K562 (cell line): ENCODE results near the gene NPY2R. TPM values are rescaled to one million over a fixed set of nuclear protein-coding genes. Genes with fewer than 3 reads are reported as not detected.

ENCODE experiments used
- ATAC-seq: fragments of 200-7000 bp; cut with Tn5 transposase; 3 replicates; pipeline ENCODE4 v1.9.1; 2020; ENCODE audit warnings: moderate library complexity
- BruUV-seq: library from RNA; stranded (reverse); fragments of 400-500 nt; replicated peaks from 2 replicates; lab custom pipeline; 2021; lab: Mats Ljungman, UMichigan
- CTCF ChIA-PET: fragments of 300-600 bp; formaldehyde crosslinking; extraction: SDS; loops from one replicate; lab custom pipeline; 2021; ENCODE audit warnings: low intra/inter-chr PET ratio; lab: Yijun Ruan, JAX
- POLR2A ChIA-PET: fragments of 300-600, 350-650 bp; sonication (Branson Sonifier 250); formaldehyde crosslinking; extraction: SDS; loops from one replicate; lab custom pipeline; 2021; ENCODE audit warnings: antibody characterized with exemption, inconsistent platforms; lab: Yijun Ruan, JAX
- DNase-seq, 4 experiments: peaks; one replicate each; pipeline versions ENCODE4 v3.0.0 to v3.0.0-alpha.2; 2011 to 2018; ENCODE audit warnings: low spot score in 3 of 4, mixed read lengths in 3 of 4; ENCODE audit errors: extremely low read depth in 1 of 4
- FAIRE-seq: peaks from 2 replicates; lab custom pipeline; 2011; peaks lifted over from hg19 to GRCh38; lab: Jason Lieb, UNC
- H2AFZ ChIP-seq: 2 replicates; pipeline ENCODE4 v1.6.0; 2011; ENCODE audit warnings: low read depth, low read length, control low read depth, inconsistent platforms
- H3K27ac ChIP-seq: fragments of 200-600 bp; 3 replicates; pipeline ENCODE4 v1.8.0; 2011; ENCODE audit warnings: low read depth, mild to moderate bottlenecking, control low read depth, inconsistent platforms, low read length, moderate library complexity, mixed read lengths; ENCODE audit errors: extremely low read depth
- H3K27me3 ChIP-seq, 2 experiments: fragments of 300-600 bp in 1 of 2; 2 replicates in 1 of 2; 3 replicates in 1 of 2; pipeline versions ENCODE4 v1.6.0 to v1.8.0; 2011; ENCODE audit warnings: inconsistent platforms in 2 of 2, low read length in 2 of 2, mild to moderate bottlenecking in 1 of 2, mixed read lengths in 1 of 2, moderate library complexity in 1 of 2; ENCODE audit not compliant: control insufficient read depth in 2 of 2, insufficient read depth in 2 of 2
- H3K36me3 ChIP-seq: fragments of 300-600 bp; 3 replicates; pipeline ENCODE4 v1.8.0; 2011; ENCODE audit warnings: mild to moderate bottlenecking, low read length, inconsistent platforms; ENCODE audit not compliant: control insufficient read depth, insufficient read depth
- H3K4me1 ChIP-seq, 2 experiments: fragments of 200-600 bp in 1 of 2; replicated peaks in 1 of 2; 2 replicates in 1 of 2; 3 replicates in 1 of 2; pipeline versions ENCODE4 v1.5.1 to v1.8.0; 2011; ENCODE audit warnings: inconsistent platforms in 2 of 2, low read length in 2 of 2, mild to moderate bottlenecking in 1 of 2, mixed read lengths in 1 of 2, moderate library complexity in 1 of 2; ENCODE audit not compliant: control insufficient read depth in 2 of 2, insufficient read depth in 2 of 2
- H3K4me2 ChIP-seq: 2 replicates; pipeline ENCODE4 v1.6.1; 2011; ENCODE audit warnings: low read length, control low read depth, inconsistent platforms, mixed read lengths; ENCODE audit not compliant: insufficient read depth
- H3K4me3 ChIP-seq: fragments of 200-600 bp; sonication (generic), shearing (Covaris generic); 2 replicates; pipeline ENCODE4 v1.5.1; 2016; ENCODE audit warnings: control low read depth, inconsistent platforms
- H3K79me2 ChIP-seq: fragments of 200-600 bp; 3 replicates; pipeline ENCODE4 v1.8.0; 2011; ENCODE audit warnings: low read length, inconsistent platforms; ENCODE audit not compliant: control insufficient read depth, insufficient read depth
- H3K9ac ChIP-seq, 2 experiments: 2 replicates each; pipeline versions ENCODE4 v1.6.0 to v1.6.1; 2011; ENCODE audit warnings: low read depth in 2 of 2, low read length in 2 of 2, control low read depth in 1 of 2, inconsistent platforms in 1 of 2, mild to moderate bottlenecking in 1 of 2, mixed read lengths in 1 of 2; ENCODE audit not compliant: insufficient read depth in 1 of 2
- H3K9me1 ChIP-seq: one replicate; pipeline ENCODE4 v1.6.0; 2011; ENCODE audit warnings: inconsistent platforms, mild to moderate bottlenecking, low read length, moderate library complexity; ENCODE audit not compliant: control insufficient read depth, insufficient read depth
- H3K9me3 ChIP-seq: replicated peaks from 2 replicates; pipeline ENCODE4 v1.5.1; 2011; ENCODE audit warnings: low read depth, low read length, inconsistent platforms; ENCODE audit not compliant: control insufficient read depth, insufficient read depth
- H4K20me1 ChIP-seq: replicated peaks from 2 replicates; pipeline ENCODE4 v1.6.1; 2011; ENCODE audit warnings: low read length, inconsistent platforms, mixed read lengths; ENCODE audit not compliant: control insufficient read depth, insufficient read depth
- BRD9 ChIP-seq: fragments of 450-650 bp; IDR thresholded peaks from 2 replicates; pipeline ENCODE4 v1.6.1; 2018; ENCODE audit warnings: low read depth; ENCODE audit not compliant: partially characterized antibody
- CBFA2T2 ChIP-seq: fragments of 450-650 bp; conservative IDR thresholded peaks from 2 replicates; pipeline ENCODE4 v1.6.1; 2017; ENCODE audit warnings: mild to moderate bottlenecking
- CBFA2T3 ChIP-seq: fragments of 450-650 bp; IDR thresholded peaks from 2 replicates; pipeline ENCODE4 v1.6.1; 2017
- CBX5 ChIP-seq: IDR thresholded peaks from 2 replicates; pipeline ENCODE4 v1.6.1; 2014; ENCODE audit warnings: low read depth, borderline replicate concordance
- CHD4 ChIP-seq: fragments of 200-600 bp; sonication (generic); IDR thresholded peaks from 3 replicates; pipeline ENCODE4 v1.6.1; 2012; ENCODE audit warnings: low read depth, mild to moderate bottlenecking, mixed read lengths, low read length, inconsistent platforms; ENCODE audit not compliant: insufficient read depth, insufficient replicate concordance, poor library complexity, severe bottlenecking
- KAT7 ChIP-seq: sonication (generic); formaldehyde crosslinking; IDR thresholded peaks from 2 replicates; pipeline ENCODE4 v1.8.0; 2022; ENCODE audit warnings: missing genetic modification reagents, mild to moderate bottlenecking, borderline replicate concordance
- SIX5 ChIP-seq, 2 experiments: IDR thresholded peaks; 2 replicates each; pipeline ENCODE4 v1.6.1; 2011; ENCODE audit warnings: low read length in 2 of 2, borderline replicate concordance in 1 of 2, low read depth in 1 of 2, mild to moderate bottlenecking in 1 of 2, moderate library complexity in 1 of 2; ENCODE audit not compliant: insufficient read depth in 1 of 2
- STAT6 ChIP-seq: sonication (generic); formaldehyde crosslinking; IDR thresholded peaks from 2 replicates; pipeline ENCODE4 v1.8.1; 2023; ENCODE audit warnings: mild to moderate bottlenecking, missing genetic modification reagents
- ZBTB17 ChIP-seq: fragments of 450-650 bp; formaldehyde crosslinking; IDR thresholded peaks from 2 replicates; pipeline ENCODE4 v1.4.0; 2020; ENCODE audit warnings: mild to moderate bottlenecking
- ZNF146 ChIP-seq: IDR thresholded peaks from one replicate; pipeline ENCODE4 v1.6.1; 2018; ENCODE audit warnings: missing compliant biosample characterization; ENCODE audit not compliant: unreplicated experiment
- WGBS: fragments of 100-300 bp; shearing (Covaris generic); methylation state at CpG from one replicate; pipeline ENCODE4 v1.1.6; 2016; ENCODE audit warnings: low coverage, mixed read lengths; ENCODE audit not compliant: insufficient coverage; ENCODE audit errors: missing lambda C conversion rate; 5-methylcytosine and 5-hydroxymethylcytosine counted together
- in situ Hi-C: fragments of 300-500 bp; cut with MboI; formaldehyde crosslinking; loops from 4 replicates; pipeline ENCODE4 v1.15.0; 2018; ENCODE audit warnings: inconsistent platforms, mixed read lengths
- intact Hi-C: fragments of 100-400 bp; cut with micrococcal nuclease; formaldehyde crosslinking; loops from 2 replicates; pipeline ENCODE4 v1.14.2; 2022
- polyA plus RNA-seq, 8 experiments: library from polyadenylated mRNA; depleted of rRNA in 4 of 8; stranded (reverse) in 5 of 8; unstranded in 3 of 8; fragments of >200 nt; fragmentation: Nextera tagmentation in 2 of 8; fragmentation: Illumina TruSeq in 1 of 8; extraction: Ambion mirVana in 2 of 8; extraction: Trizol in 1 of 8; gene quantifications; 2 replicates each; pipeline versions ENCODE4 v1.2.1 to v1.2.3, GENCODE V29; 2011 to 2014; ENCODE audit warnings: inconsistent platforms in 1 of 8, missing spikeins in 1 of 8
- total RNA-seq, 7 experiments: library from RNA; depleted of rRNA in 6 of 7; stranded (reverse); fragments of >200 nt in 6 of 7; fragmentation: Illumina TruSeq in 2 of 7; extraction: Trizol in 2 of 7; gene quantifications; 2 replicates each; pipeline versions ENCODE4 v1.2.1 to v1.2.3, GENCODE V29; 2011 to 2021; ENCODE audit warnings: low replicate concordance in 1 of 7
- TF ChIP-seq, protein P1 (sequence below): sonication (generic); formaldehyde crosslinking; IDR thresholded peaks from 2 replicates; pipeline ENCODE4 v1.8.0; 2023; ENCODE audit warnings: mild to moderate bottlenecking, missing genetic modification reagents
- TF ChIP-seq, protein P2 (sequence below): IDR thresholded peaks from 2 replicates; pipeline ENCODE4 v1.6.1; 2011; ENCODE audit not compliant: insufficient read length; ENCODE audit errors: extremely low read depth

NPY2R gene
- total and polyA plus RNA-seq, 9 of the 15 experiments (the other 6 are each of a cell fraction or from before 2014, with no cell fraction given), result not detected

DNA sequence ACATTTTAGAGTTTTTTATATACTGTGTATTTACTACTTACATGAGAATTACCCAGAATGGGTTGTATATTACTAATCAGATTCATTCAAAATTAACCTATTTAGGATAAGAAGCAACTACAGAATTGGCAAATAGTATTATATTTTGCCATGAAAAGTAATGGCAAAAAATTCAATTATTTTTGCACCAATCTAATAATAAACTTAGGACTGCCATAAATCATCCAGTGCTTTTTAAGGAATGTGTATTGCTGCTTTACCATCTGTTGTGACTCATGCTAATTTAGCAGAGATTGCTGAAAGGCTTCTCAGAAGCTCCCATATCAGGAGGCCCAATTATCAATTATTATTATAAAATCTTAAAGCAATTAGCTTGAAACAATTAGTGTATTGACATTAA is 24.0 kb downstream of the NPY2R start:
- Histone ChIP-seq H4K20me1 (no peaks in the 10 kb centered on the region), H3K79me2 (no peaks in the 10 kb centered on the region), H3K9me1 (no peaks in the 10 kb centered on the region), H3K9ac (no peak overlapping the region), H3K4me2 (no peak overlapping the region), H3K4me3 (no peak overlapping the region), H3K9me3 (no peaks in the 10 kb centered on the region; the same call in 1 of the 2 replicates), H3K27me3 (no peaks in the 10 kb centered on the region), H3K36me3 (no peaks in the 10 kb centered on the region), H3K4me1 (no peaks in the 10 kb centered on the region), H2AFZ (no peak overlapping the region), H3K27ac (no peak overlapping the region)
- BruUV-seq, result no TSS peak
- TF ChIP-seq CHD4 (no peak), ZBTB17 (no peak)
- DNase-seq (no peak), FAIRE-seq (no peak), ATAC-seq (no peak)
- intact Hi-C loops, result no loop called here
- ChIA-PET POLR2A (no interaction called here), CTCF (no interaction called here)
- in situ Hi-C loops, result no loop called here

- no peak for FAIRE-seq
- no peak for ATAC-seq
- no peak overlapping the region for H2AFZ ChIP-seq
- ChIA-PET CTCF (no interaction called here), POLR2A (no interaction called here)
- DNase-seq, result no peak
- no peaks in the 10 kb centered on the region for H3K27me3 ChIP-seq
- no peak overlapping the region for H3K4me3 ChIP-seq
- H3K79me2 ChIP-seq, result no peaks in the 10 kb centered on the region
- H3K4me2 ChIP-seq, result no peak overlapping the region
- in situ Hi-C loops, result no loop called here
- no peaks in the 10 kb centered on the region; the same call in 1 of the 2 replicates for H3K9me3 ChIP-seq
- no peak overlapping the region for H3K9ac ChIP-seq
- H3K9me1 ChIP-seq, result no peaks in the 10 kb centered on the region
- intact Hi-C loops, result no loop called here
- no peaks in the 10 kb centered on the region for H3K4me1 ChIP-seq
- no peak overlapping the region for H3K27ac ChIP-seq
- 0% methylated on average over 1 of the region's 1 CpG for WGBS
- BruUV-seq, result no TSS peak
- H4K20me1 ChIP-seq, result no peaks in the 10 kb centered on the region
- H3K36me3 ChIP-seq, result no peaks in the 10 kb centered on the region
- TF ChIP-seq, protein P1, sequence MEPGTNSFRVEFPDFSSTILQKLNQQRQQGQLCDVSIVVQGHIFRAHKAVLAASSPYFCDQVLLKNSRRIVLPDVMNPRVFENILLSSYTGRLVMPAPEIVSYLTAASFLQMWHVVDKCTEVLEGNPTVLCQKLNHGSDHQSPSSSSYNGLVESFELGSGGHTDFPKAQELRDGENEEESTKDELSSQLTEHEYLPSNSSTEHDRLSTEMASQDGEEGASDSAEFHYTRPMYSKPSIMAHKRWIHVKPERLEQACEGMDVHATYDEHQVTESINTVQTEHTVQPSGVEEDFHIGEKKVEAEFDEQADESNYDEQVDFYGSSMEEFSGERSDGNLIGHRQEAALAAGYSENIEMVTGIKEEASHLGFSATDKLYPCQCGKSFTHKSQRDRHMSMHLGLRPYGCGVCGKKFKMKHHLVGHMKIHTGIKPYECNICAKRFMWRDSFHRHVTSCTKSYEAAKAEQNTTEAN (CRISPR knock-in tag), result no peak
- no peak for TF ChIP-seq CBFA2T2
- no peak for TF ChIP-seq CBFA2T3
- no peak for TF ChIP-seq BRD9
- TF ChIP-seq ZBTB17, result no peak
- no peak for TF ChIP-seq KAT7 (CRISPR knock-in tag)
- TF ChIP-seq, protein P2, sequence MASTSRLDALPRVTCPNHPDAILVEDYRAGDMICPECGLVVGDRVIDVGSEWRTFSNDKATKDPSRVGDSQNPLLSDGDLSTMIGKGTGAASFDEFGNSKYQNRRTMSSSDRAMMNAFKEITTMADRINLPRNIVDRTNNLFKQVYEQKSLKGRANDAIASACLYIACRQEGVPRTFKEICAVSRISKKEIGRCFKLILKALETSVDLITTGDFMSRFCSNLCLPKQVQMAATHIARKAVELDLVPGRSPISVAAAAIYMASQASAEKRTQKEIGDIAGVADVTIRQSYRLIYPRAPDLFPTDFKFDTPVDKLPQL, result no peak
- TF ChIP-seq ZNF146 (CRISPR knock-in tag), result no peak
- no peak for TF ChIP-seq CBX5
- TF ChIP-seq STAT6 (CRISPR knock-in tag), result no peak
- no peak for TF ChIP-seq SIX5 (IDR thresholded peaks at IDR 0.05; ENCODE audit: borderline replicate concordance in 1 of 2, insufficient read depth in 1 of 2, low read depth in 1 of 2, low read length in 2 of 2)
Measured at GRCh38 chr4:155234206-155234605, 25.8 kb downstream of the NPY2R start.
